DND-41 (cell line): Measurements from ENCODE around the gene KIF18A.

Experiments used
- ATAC-seq: fragments of 200-7000 bp; cut with Tn5 transposase; 3 replicates; pipeline ENCODE4 v1.9.1; 2021; ENCODE audit warnings: low read depth; ENCODE audit not compliant: insufficient read depth
- DNase-seq: peaks from one replicate; pipeline ENCODE4 v3.0.0-alpha.2; 2020
- H2AFZ ChIP-seq: 2 replicates; pipeline ENCODE4 v1.6.0; 2012; ENCODE audit warnings: low read depth, low read length
- H3K27ac ChIP-seq: 2 replicates; pipeline ENCODE4 v1.5.1; 2012; ENCODE audit warnings: low read length, inconsistent platforms
- H3K27me3 ChIP-seq: fragments of 200-600 bp; sonication (generic); 2 replicates; pipeline ENCODE4 v1.6.0; 2012; ENCODE audit warnings: low read length, mild to moderate bottlenecking, inconsistent platforms; ENCODE audit not compliant: insufficient read depth, poor library complexity
- H3K36me3 ChIP-seq: 2 replicates; pipeline ENCODE4 v1.5.1; 2012; ENCODE audit warnings: low read length, inconsistent platforms; ENCODE audit not compliant: insufficient read depth
- H3K4me1 ChIP-seq: 2 replicates; pipeline ENCODE4 v1.5.1; 2012; ENCODE audit warnings: mild to moderate bottlenecking, low read length; ENCODE audit not compliant: insufficient read depth
- H3K4me2 ChIP-seq: 2 replicates; pipeline ENCODE4 v1.6.0; 2012; ENCODE audit warnings: mild to moderate bottlenecking, moderate library complexity, low read length, inconsistent platforms; ENCODE audit not compliant: insufficient read depth
- H3K4me3 ChIP-seq, 2 experiments: fragments of 200-600 bp in 1 of 2; shearing (Covaris generic) in 1 of 2; 2 replicates each; pipeline ENCODE4 v1.5.1; 2012 to 2016; ENCODE audit warnings: inconsistent platforms in 2 of 2, low read length in 2 of 2, mild to moderate bottlenecking in 2 of 2, low read depth in 1 of 2, moderate library complexity in 1 of 2
- H3K79me2 ChIP-seq: 2 replicates; pipeline ENCODE4 v1.6.0; 2012; ENCODE audit warnings: low read length, inconsistent platforms; ENCODE audit not compliant: insufficient read depth
- H3K9ac ChIP-seq: 2 replicates; pipeline ENCODE4 v1.6.0; 2012; ENCODE audit warnings: low read depth, mild to moderate bottlenecking, inconsistent platforms, low read length, moderate library complexity
- H3K9me3 ChIP-seq: 2 replicates; pipeline ENCODE4 v1.5.1; 2012; ENCODE audit warnings: low read length, moderate library complexity, mild to moderate bottlenecking, inconsistent platforms; ENCODE audit not compliant: insufficient read depth, severe bottlenecking
- H4K20me1 ChIP-seq: 2 replicates; pipeline ENCODE4 v1.6.0; 2012; ENCODE audit warnings: low read length; ENCODE audit not compliant: insufficient read depth
- CTCF ChIP-seq: IDR thresholded peaks from 2 replicates; pipeline ENCODE4 v1.5.1; 2012; ENCODE audit warnings: borderline replicate concordance, low read length, moderate library complexity, mild to moderate bottlenecking; ENCODE audit not compliant: poor library complexity, severe bottlenecking; ENCODE audit errors: extremely low read depth
- EZH2 ChIP-seq: IDR thresholded peaks from 3 replicates; pipeline ENCODE4 v1.6.1; 2012; ENCODE audit warnings: borderline replicate concordance, low read depth, mild to moderate bottlenecking, moderate library complexity, low read length, inconsistent platforms; ENCODE audit not compliant: severe bottlenecking

The KIF18A gene

GRCh38 chr11:27973851-27974536 is 134.0 kb downstream of the KIF18A start:
- DNase-seq (no peak), ATAC-seq (no peak)
- Histone ChIP-seq H3K27me3 (no peaks in the 10 kb centered on the region), H4K20me1 (no peaks in the 10 kb centered on the region), H3K4me3 (no peak overlapping the region), H3K9me3 (no peaks in the 10 kb centered on the region), H2AFZ (no peak overlapping the region), H3K36me3 (no peaks in the 10 kb centered on the region), H3K4me1 (no peaks in the 10 kb centered on the region), H3K79me2 (no peaks in the 10 kb centered on the region), H3K27ac (no peak overlapping the region), H3K4me2 (no peak overlapping the region), H3K9ac (no peak overlapping the region)
- TF ChIP-seq CTCF, result no peak
- TF ChIP-seq EZH2, result no peak

- H3K9me3 ChIP-seq, result no peaks in the 10 kb centered on the region
- H2AFZ ChIP-seq, result no peak overlapping the region
- no peaks in the 10 kb centered on the region for H3K79me2 ChIP-seq
- no peak overlapping the region for H3K27ac ChIP-seq
- no peaks in the 10 kb centered on the region for H4K20me1 ChIP-seq
- DNase-seq (no peak), ATAC-seq (no peak)
- no peak overlapping the region for H3K4me2 ChIP-seq
- no peaks in the 10 kb centered on the region for H3K4me1 ChIP-seq
- no peaks in the 10 kb centered on the region for H3K27me3 ChIP-seq
- TF ChIP-seq CTCF, result no peak
- no peak for TF ChIP-seq EZH2
- no peak overlapping the region for H3K9ac ChIP-seq
- no peak overlapping the region for H3K4me3 ChIP-seq
- no peaks in the 10 kb centered on the region for H3K36me3 ChIP-seq
Observed at GRCh38 chr11:27972522-27973170, 135.3 kb downstream of the KIF18A start.

- no peak for TF ChIP-seq EZH2
- no peak for TF ChIP-seq CTCF
- no peaks in the 10 kb centered on the region for H3K79me2 ChIP-seq
- no peak overlapping the region for H3K9ac ChIP-seq
- DNase-seq, result no peak
- H3K4me2 ChIP-seq, result no peak overlapping the region
- ATAC-seq, result no peak
- no peak overlapping the region for H3K4me3 ChIP-seq
- no peaks in the 10 kb centered on the region for H3K4me1 ChIP-seq
- no peak overlapping the region for H3K27ac ChIP-seq
- H3K36me3 ChIP-seq, result no peaks in the 10 kb centered on the region
- H3K9me3 ChIP-seq, result no peaks in the 10 kb centered on the region
- no peaks in the 10 kb centered on the region for H3K27me3 ChIP-seq
- H4K20me1 ChIP-seq, result no peaks in the 10 kb centered on the region
- H2AFZ ChIP-seq, result no peak overlapping the region
Observed at GRCh38 chr11:27971171-27971570, 136.8 kb downstream of the KIF18A start.
